K562 (cell line): ENCODE measurements around the gene ERCC6. TPM values are rescaled to one million over a fixed set of nuclear protein-coding genes. Genes with fewer than 3 reads are reported as not detected.
A peak's percentile ranks its signal among the peaks of the same experiment; 100 is the strongest.

Experiments
- EWSR1 ChIP-seq: fragments of 450-650 bp; IDR thresholded peaks from 2 replicates; pipeline ENCODE4 v1.6.1; 2018; ENCODE audit warnings: borderline replicate concordance, mild to moderate bottlenecking, low read depth, moderate library complexity; ENCODE audit not compliant: partially characterized antibody
- GTF2E2 ChIP-seq: fragments of 200-800 bp; sonication (Bioruptor generic); IDR thresholded peaks from 2 replicates; pipeline ENCODE4 v1.6.1; 2016; ENCODE audit warnings: missing genetic modification characterization, missing compliant biosample characterization
- KLF6 ChIP-seq: fragments of 250-450 bp; sonication (Bioruptor Pico); IDR thresholded peaks from 2 replicates; pipeline ENCODE4 v1.4.0; 2020; ENCODE audit warnings: mild to moderate bottlenecking, moderate library complexity, borderline replicate concordance
- MTA3 ChIP-seq: fragments of 450-650 bp; formaldehyde crosslinking; IDR thresholded peaks from 2 replicates; pipeline ENCODE4 v1.6.1; 2017; ENCODE audit warnings: mild to moderate bottlenecking, borderline replicate concordance
- NBN ChIP-seq: fragments of 450-650 bp; IDR thresholded peaks from 2 replicates; pipeline ENCODE4 v1.6.1; 2016; ENCODE audit warnings: low read depth, mild to moderate bottlenecking
- OTX1 ChIP-seq: fragments of 450-650 bp; formaldehyde crosslinking; IDR thresholded peaks from 2 replicates; pipeline ENCODE4 v1.4.0; 2022; ENCODE audit warnings: mild to moderate bottlenecking
- POLR2H ChIP-seq: IDR thresholded peaks from 2 replicates; pipeline ENCODE4 v1.6.1; 2016; ENCODE audit warnings: missing genetic modification characterization, low read depth, mild to moderate bottlenecking, control low read depth, missing compliant biosample characterization, moderate library complexity
- PURB ChIP-seq: sonication (generic); formaldehyde crosslinking; IDR thresholded peaks from 2 replicates; pipeline ENCODE4 v1.9.0; 2021; ENCODE audit warnings: low read depth, mild to moderate bottlenecking, missing genetic modification reagents
- RAD21 ChIP-seq, 2 experiments: fragments of 250-450 bp in 1 of 2; fragments of 450-650 bp in 1 of 2; sonication (Bioruptor Pico) in 1 of 2; formaldehyde crosslinking in 1 of 2; IDR thresholded peaks in 1 of 2; conservative IDR thresholded peaks in 1 of 2; 2 replicates each; pipeline versions ENCODE4 v1.4.0 to v1.8.0; 2020 to 2022; ENCODE audit warnings: mild to moderate bottlenecking in 2 of 2, moderate library complexity in 1 of 2
- SMAD4 ChIP-seq: fragments of 250-450 bp; sonication (Bioruptor Pico); conservative IDR thresholded peaks from 2 replicates; pipeline ENCODE4 v1.8.0; 2021; ENCODE audit warnings: inconsistent platforms, mild to moderate bottlenecking, moderate library complexity
- SMARCE1 ChIP-seq: fragments of 450-650 bp; IDR thresholded peaks from 2 replicates; pipeline ENCODE4 v1.7.1; 2016; ENCODE audit warnings: mild to moderate bottlenecking
- TEAD1 ChIP-seq, 2 experiments: fragments of 450-650 bp in 1 of 2; sonication (generic) in 1 of 2; formaldehyde crosslinking; IDR thresholded peaks; 2 replicates each; pipeline versions ENCODE4 v1.4.0 to v1.8.0; 2020 to 2022; ENCODE audit warnings: mild to moderate bottlenecking in 2 of 2, missing genetic modification reagents in 1 of 2
- ZNF133 ChIP-seq: fragments of 250-450 bp; sonication (Bioruptor Pico); IDR thresholded peaks from 2 replicates; pipeline ENCODE4 v1.4.0; 2020; ENCODE audit warnings: mild to moderate bottlenecking
- ZNF253 ChIP-seq: fragments of 250-450 bp; sonication (Bioruptor Pico); conservative IDR thresholded peaks from 2 replicates; pipeline ENCODE4 v1.6.1; 2021; ENCODE audit warnings: mild to moderate bottlenecking
- ZNF699 ChIP-seq: fragments of 250-450 bp; sonication (Bioruptor Pico); IDR thresholded peaks from 2 replicates; pipeline ENCODE4 v1.8.0; 2021; ENCODE audit warnings: mild to moderate bottlenecking, moderate library complexity; ENCODE audit not compliant: insufficient replicate concordance
- polyA plus RNA-seq, 8 experiments: library from polyadenylated mRNA; depleted of rRNA in 4 of 8; stranded (reverse) in 5 of 8; unstranded in 3 of 8; fragments of >200 nt; fragmentation: Nextera tagmentation in 2 of 8; fragmentation: Illumina TruSeq in 1 of 8; extraction: Ambion mirVana in 2 of 8; extraction: Trizol in 1 of 8; gene quantifications; 2 replicates each; pipeline versions ENCODE4 v1.2.1 to v1.2.3, GENCODE V29; 2011 to 2014; ENCODE audit warnings: inconsistent platforms in 1 of 8, missing spikeins in 1 of 8
- total RNA-seq, 7 experiments: library from RNA; depleted of rRNA in 6 of 7; stranded (reverse); fragments of >200 nt in 6 of 7; fragmentation: Illumina TruSeq in 2 of 7; extraction: Trizol in 2 of 7; gene quantifications; 2 replicates each; pipeline versions ENCODE4 v1.2.1 to v1.2.3, GENCODE V29; 2011 to 2021; ENCODE audit warnings: low replicate concordance in 1 of 7
- TF ChIP-seq, protein P1 (sequence below): fragments of 450-650 bp; IDR thresholded peaks from 2 replicates; pipeline ENCODE4 v1.7.0; 2016; ENCODE audit warnings: borderline replicate concordance
- TF ChIP-seq, protein P2 (sequence below), 2 experiments: fragments of 150-350 bp in 1 of 2; IDR thresholded peaks; 2 replicates each; pipeline ENCODE4 v1.6.1; 2012 to 2016; ENCODE audit warnings: low read depth in 2 of 2, low read length in 2 of 2, mild to moderate bottlenecking in 1 of 2, moderate library complexity in 1 of 2
- TF ChIP-seq, protein P3 (sequence below), 2 experiments: fragments of 450-650 bp; IDR thresholded peaks; 2 replicates each; pipeline ENCODE4 v1.6.1; 2016

Gene ERCC6
- total and polyA plus RNA-seq, 9 of the 15 experiments (the other 6 are each of a cell fraction or from before 2014, with no cell fraction given): 7.8 to 17.7 (median 11.8) TPM

DNA sequence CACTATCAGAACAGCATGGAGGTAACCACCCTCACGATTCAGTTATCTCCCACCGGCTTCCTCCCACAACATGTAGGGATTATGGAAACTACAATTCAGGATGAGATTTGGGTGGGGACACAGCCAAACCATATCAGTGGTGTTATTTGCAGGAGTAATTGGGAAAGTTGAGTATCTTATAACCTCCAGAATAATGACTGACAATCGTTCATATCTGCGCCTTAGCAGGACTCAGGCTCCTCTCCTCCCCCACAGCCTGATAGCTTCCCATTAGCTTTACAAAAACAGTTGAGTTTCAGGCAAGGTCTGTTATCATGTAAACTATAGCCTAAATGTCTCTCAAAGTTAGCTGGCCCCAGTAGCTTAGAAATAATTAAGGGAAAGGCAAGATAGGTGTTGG is 3.4 kb upstream of the ERCC6 start (continued):
- TF ChIP-seq KLF6 (CRISPR knock-in tag): no peak
- no peak for TF ChIP-seq ZNF699 (CRISPR knock-in tag)
- no peak for TF ChIP-seq SMAD4 (CRISPR knock-in tag)
- no peak for TF ChIP-seq PURB (CRISPR knock-in tag)
- TF ChIP-seq, protein P1, sequence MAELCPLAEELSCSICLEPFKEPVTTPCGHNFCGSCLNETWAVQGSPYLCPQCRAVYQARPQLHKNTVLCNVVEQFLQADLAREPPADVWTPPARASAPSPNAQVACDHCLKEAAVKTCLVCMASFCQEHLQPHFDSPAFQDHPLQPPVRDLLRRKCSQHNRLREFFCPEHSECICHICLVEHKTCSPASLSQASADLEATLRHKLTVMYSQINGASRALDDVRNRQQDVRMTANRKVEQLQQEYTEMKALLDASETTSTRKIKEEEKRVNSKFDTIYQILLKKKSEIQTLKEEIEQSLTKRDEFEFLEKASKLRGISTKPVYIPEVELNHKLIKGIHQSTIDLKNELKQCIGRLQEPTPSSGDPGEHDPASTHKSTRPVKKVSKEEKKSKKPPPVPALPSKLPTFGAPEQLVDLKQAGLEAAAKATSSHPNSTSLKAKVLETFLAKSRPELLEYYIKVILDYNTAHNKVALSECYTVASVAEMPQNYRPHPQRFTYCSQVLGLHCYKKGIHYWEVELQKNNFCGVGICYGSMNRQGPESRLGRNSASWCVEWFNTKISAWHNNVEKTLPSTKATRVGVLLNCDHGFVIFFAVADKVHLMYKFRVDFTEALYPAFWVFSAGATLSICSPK: no peak
- TF ChIP-seq, protein P2, sequence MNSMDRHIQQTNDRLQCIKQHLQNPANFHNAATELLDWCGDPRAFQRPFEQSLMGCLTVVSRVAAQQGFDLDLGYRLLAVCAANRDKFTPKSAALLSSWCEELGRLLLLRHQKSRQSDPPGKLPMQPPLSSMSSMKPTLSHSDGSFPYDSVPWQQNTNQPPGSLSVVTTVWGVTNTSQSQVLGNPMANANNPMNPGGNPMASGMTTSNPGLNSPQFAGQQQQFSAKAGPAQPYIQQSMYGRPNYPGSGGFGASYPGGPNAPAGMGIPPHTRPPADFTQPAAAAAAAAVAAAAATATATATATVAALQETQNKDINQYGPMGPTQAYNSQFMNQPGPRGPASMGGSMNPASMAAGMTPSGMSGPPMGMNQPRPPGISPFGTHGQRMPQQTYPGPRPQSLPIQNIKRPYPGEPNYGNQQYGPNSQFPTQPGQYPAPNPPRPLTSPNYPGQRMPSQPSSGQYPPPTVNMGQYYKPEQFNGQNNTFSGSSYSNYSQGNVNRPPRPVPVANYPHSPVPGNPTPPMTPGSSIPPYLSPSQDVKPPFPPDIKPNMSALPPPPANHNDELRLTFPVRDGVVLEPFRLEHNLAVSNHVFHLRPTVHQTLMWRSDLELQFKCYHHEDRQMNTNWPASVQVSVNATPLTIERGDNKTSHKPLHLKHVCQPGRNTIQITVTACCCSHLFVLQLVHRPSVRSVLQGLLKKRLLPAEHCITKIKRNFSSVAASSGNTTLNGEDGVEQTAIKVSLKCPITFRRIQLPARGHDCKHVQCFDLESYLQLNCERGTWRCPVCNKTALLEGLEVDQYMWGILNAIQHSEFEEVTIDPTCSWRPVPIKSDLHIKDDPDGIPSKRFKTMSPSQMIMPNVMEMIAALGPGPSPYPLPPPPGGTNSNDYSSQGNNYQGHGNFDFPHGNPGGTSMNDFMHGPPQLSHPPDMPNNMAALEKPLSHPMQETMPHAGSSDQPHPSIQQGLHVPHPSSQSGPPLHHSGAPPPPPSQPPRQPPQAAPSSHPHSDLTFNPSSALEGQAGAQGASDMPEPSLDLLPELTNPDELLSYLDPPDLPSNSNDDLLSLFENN (IDR thresholded peaks at IDR 0.05; ENCODE audit: low read depth in 2 of 2, low read length in 2 of 2): no peak
- 0 out of 2 replicates have a peak, but pooled peaks have one; percentile 36 for TF ChIP-seq SMARCE1
- no peak for TF ChIP-seq MTA3
- no peak for TF ChIP-seq NBN
- TF ChIP-seq RAD21 (CRISPR knock-in tag; conservative IDR thresholded peaks at IDR 0.05 in 1 of 2, IDR thresholded peaks at IDR 0.05 in 1 of 2): no peak
- no peak for TF ChIP-seq EWSR1
- TF ChIP-seq POLR2H (tag): no peak
- TF ChIP-seq ZNF133 (CRISPR knock-in tag): no peak
- TF ChIP-seq GTF2E2 (tag): no peak
- TF ChIP-seq ZNF253: no peak
- TF ChIP-seq TEAD1 (CRISPR knock-in tag; IDR thresholded peaks at IDR 0.05): no peak
- TF ChIP-seq, protein P3, sequence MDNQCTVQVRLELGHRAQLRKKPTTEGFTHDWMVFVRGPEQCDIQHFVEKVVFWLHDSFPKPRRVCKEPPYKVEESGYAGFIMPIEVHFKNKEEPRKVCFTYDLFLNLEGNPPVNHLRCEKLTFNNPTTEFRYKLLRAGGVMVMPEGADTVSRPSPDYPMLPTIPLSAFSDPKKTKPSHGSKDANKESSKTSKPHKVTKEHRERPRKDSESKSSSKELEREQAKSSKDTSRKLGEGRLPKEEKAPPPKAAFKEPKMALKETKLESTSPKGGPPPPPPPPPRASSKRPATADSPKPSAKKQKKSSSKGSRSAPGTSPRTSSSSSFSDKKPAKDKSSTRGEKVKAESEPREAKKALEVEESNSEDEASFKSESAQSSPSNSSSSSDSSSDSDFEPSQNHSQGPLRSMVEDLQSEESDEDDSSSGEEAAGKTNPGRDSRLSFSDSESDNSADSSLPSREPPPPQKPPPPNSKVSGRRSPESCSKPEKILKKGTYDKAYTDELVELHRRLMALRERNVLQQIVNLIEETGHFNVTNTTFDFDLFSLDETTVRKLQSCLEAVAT (IDR thresholded peaks at IDR 0.05): no peak
- no peak for TF ChIP-seq OTX1
